Dermis microvascular lymphatic vessel endothelial cell (primary cell): ENCODE measurements around the gene POLR2F. TPM values are rescaled to one million over a fixed set of nuclear protein-coding genes. Genes with fewer than 3 reads are reported as not detected.

Source experiments
- DNase-seq, 2 donors: peaks; one replicate each; pipeline versions ENCODE4 v3.0.0 to v3.0.0-alpha.2; 2010; ENCODE audit warnings: low read depth in 2 of 2
- total RNA-seq: library from RNA; depleted of rRNA; stranded (reverse); fragments of >200 nt; gene quantifications from 2 replicates; pipeline ENCODE4 v1.2.1, GENCODE V29; 2014

POLR2F gene
- total RNA-seq, 1 donor from 2014 or later = 38.8 TPM

DNA sequence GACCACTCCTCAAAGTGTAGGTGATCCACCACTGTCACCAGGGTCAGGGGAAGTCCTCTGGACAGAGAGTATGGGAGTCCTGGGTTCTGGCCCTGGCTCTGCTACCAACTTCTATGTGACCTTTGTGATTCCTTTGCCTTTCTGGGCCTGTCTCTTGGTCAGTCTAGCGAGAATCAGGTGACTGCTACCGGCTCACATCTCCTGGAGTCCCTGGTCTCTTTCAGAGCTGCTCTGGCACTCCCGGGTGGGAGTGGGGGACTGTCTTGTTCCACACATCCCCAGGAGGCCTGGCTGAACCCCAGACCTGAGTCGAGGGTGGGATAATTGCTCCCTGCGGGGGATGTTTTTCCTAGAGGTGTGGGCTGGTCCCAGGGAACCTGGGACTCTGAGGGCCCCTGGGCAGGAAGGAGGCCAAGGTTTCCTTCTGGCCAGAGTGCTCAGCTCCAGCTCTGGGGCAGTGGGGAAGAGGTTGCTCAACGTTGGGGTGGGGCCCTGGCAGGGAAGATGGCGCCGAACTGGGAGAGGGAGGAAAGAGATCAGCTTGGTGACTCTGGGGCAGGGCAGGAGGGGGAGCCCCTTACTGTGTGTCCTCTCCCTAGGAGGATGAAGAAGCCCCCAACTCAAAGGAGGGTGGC is 28.8 kb downstream of the POLR2F start:
- no peak for DNase-seq

DNA sequence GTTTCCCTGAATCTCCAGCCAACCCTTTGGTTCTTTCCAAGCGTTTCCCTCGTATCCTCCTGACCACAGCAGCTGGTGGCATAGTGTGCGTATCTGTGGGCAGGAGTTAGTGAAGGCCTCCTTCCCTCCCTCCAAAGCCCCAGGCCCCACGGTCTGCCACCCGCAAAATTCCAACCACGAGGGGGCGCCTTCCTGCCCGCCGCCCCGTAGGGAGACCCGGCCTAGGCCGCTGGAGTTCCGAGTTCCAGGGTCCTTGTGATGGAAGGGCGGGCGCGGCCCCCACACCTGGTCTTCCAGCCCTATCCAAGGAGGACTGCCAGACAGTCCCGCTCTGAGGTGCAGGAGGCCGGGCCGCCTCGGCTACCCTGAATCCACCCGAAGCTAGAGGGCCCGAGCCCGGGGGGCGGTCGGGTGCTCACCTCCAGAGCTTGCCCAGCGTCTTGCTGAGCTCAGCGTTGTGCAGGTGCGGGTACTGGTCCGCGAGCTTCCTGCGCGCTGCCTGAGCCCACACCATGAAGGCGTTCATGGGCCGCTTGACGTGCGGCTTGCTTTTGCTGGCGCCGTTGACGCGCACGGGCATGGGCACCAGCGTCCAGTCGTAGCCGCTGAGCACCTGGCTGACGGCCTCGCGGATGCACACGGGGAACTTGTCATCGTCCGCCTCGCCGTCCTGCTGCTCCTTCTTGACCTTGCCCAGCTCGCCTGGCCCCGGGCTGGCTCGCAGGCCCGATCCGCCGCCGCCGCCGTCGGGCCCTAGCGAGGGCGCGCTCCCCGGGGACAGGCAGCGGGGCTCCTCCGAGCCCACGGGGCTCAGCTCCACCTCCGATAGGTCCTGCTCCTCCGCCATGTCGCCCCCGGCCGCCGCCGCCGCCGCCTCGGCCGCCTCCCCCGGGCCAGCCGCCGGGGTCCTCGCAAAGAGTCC is 29.7 kb downstream of the POLR2F start:
- DNase-seq = no peak

DNA sequence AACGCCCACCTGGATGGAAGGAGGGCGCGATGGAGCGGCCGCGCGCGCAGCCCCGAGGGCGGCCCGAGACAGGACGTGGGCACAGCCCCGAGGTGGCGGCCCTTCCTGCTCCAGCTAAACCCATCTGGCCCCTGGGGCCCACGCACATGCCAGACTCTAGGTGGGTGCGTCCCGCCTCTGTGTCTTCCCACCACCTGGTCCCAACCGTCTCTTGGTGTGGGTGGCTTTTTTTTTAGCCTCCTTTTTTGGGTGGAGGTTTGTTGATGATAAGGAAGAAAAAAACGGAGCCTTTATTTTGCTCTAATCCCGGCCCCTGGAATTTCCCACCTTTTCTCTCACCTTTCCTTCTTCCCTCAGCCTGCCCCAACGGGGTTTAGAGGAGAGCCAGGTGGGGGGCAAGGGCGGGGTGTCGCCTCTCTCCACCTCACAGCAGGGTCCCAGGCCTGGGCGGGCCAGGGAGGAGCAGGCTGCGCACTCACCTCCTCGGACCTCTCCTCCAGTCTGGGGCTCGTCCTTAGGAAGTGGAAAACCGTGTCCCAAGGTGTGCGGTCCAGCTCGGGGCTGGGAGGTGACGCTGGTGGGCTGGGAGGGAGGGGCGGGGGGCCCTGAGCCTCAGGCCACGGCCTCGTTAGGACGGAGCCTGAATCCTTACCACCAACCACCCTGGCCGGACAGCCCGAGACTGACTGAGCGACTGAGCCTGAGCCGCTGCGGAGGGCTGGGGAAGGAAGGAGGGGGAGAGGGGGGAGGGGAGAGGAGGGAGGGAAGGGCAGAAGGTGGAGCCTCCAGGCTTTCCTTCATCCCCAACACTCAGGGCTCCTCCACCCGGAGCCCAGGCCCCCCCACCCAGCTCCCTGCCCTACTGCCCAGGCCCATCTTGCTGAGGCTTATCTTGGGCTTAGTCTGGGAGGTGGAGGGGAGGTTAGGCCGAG is 30.6 kb downstream of the POLR2F start, which contains the start of gene SOX10:
TSS of gene SOX10 (minus strand) at position 696 of the 932 bp plus-strand sequence. CDS start 771 bp downstream, outside the sequence.
- no peak for DNase-seq

DNA sequence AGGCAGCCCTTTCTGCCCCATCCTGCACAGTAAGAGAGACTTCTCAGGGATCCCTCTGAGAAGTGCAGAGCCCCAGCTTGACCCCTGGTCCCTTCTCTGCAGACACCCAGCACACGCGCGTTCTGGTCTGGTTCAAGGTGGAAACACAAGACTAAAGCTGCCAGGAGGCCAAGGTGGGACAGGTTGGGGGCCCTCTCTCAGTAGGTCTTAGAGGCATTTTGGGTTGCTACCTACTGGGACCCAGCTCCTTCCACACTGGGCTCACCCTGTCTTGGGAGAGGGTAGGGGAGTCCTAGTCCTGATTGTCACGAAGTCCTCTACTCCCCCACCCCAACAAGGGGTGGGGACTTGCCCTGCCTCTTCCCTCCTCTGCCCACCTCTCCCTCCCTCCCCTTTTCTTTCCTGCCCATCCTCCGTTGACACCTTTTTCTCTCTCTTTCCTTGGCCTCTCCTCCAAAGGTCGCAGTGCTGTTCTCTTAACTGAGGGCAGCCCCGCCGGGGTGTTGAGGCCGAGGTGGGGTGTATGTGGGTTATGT is 31.6 kb downstream of the POLR2F start:
- no peak for DNase-seq

DNA sequence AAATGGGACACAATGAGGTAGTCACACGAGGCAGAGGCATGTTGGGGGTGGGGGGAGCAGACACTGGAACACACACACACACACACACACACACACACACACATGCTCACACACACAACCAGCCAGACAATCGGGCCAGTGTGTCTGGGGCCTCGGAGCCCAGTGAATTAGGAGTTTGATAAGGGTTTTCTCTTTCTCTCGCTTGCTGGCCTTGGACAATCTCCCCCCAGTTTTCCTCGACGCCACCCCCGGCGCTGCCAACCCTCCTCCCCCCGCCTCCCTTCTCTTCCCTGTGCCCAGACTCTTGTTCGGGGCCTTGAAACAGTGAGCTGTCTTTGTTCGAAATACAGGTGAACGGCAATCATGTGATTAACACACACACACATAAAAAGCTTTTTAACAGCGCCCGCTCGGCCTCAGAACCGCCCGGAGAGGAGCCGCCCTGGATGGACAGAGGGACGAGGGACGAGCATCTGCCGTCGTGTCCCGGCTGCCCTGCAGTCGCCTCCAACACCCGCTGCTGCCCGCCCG is 32.3 kb downstream of the POLR2F start:
- no peak for DNase-seq

DNA sequence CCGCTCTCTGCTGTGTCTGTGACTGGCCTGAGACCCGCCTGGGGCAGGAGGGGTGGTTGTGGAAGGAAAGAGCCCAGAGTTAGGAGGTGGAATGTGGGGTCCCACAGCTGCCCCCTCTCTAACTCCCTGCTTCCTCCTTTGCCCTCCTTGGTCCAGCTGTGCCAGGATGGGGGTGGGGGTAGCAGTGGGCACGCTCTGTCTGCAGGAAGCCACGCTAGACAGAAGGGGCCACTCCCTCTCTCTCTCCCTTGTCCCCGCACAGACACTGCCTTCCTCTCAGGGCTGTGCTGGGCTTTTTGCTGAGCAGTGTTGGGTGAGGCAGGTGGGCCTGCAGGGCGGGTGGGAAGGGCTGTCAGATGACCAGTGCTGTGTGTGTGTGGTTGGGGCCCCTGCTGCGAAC is 32.9 kb downstream of the POLR2F start:
- no peak for DNase-seq

DNA sequence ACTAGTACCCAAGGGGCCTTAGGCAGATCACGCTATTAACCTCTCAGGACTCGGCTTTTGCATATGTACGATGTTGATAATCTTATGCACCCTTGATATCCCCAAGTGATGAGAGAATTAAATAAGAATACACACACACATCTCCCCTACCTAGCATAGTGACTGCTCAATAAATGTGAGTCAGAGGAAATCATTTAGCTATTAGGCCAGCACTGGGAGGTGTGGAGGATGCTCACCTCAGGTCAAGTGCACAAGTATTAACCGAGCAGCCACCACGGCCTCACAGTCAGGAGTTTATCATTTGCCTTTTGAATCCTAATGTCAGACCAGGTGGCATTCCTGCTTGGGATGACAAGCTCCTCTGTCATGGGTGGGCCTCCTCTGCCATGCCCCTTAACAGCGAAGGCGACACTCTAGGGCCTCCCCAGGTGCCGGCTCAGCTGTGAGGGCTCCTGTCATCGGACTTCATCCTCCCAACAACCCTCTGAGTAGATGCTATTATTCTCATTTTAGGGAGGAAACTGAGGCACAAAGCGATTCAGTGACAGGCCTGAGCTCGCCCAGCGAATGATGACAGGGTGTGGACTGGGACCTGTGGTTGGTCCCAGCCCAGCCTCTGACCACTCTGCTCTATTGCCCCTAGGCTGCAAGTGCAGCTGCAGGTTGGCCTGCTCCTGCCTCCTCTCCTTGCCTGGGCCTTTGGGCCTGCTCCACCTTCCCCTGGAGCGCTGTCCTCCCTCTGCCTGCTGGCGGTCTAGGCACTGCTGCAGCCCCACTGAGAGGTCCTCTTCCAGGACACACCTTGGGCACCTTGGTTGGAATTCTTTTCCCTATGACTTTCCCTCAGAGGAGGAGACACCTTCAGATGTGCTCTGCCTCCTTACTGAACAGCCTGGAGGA is 35.9 kb downstream of the POLR2F start:
- DNase-seq = no peak

DNA sequence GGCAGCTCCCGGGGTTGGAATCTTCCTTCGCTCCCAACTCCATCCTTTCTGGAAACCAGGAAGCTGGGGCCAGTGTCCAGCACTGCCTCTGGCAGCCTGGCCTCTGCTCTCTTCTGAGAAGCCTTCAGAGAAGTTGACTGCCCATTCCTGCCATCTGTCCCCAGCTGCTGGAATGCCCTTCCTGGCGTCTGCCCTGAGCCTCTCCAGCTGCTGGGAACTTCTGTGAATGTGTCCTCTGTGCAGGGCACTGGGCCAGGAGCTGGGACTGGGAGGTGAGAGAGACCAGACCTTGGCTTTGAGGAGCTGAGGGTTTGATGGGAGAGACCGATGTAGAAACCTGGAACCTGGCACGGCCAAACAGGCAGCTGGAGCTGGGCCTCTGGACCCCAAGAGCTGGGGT is 36.8 kb downstream of the POLR2F start:
- no peak for DNase-seq

DNA sequence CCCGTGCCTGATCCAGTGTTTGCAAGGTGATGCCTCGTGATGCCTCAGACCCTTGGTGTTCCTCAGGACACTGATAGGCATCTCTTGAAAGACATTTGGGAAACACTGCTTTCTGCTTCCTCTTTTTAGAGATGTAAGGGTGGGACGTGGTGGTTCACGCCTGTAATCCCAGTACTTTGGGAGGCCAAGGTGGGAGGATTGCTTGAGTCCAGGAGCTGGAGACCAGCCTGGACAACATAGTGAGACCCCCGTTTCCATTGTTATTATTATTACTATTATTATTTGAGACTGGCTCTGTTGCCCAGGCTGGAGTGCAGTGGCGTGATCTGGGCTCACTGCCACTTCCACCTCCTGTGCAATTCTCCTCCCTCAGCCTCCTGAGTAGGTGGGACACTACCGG is 37.4 kb downstream of the POLR2F start:
- DNase-seq = no peak

DNA sequence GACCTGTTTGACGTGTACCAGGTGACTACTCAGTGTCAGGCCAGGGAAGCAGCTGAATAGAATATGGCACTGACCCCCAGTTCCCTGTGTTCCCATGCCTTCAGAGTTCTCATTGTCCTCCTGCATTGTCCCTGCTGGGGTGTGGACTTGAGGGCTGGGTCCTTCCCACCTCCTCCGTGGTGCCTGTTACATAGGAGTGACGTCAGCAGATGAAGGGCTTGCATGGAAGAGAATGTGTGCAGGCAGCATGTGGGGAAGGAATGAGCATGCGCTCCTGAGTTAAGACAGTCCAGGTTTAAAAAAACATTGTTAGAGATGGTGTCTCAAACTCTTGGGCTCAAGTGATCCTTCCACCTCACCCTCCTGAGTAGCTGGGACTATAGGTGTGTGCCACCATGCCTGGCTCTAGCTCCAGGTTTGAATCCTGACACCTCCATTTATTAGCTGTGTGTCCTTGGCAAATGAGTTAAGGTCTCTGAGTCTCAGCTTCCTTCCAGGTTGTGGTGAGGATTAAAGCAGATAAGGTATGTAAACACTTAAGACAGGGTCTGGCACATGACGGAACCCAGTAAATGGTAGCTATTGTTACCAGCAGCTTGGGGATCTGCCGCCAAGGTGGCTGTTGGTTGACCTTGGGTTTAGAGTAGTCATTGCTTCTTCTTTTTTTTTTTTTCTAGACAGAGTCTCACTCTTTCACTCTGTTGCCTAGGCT is 38.4 kb downstream of the POLR2F start:
- no peak for DNase-seq

DNA sequence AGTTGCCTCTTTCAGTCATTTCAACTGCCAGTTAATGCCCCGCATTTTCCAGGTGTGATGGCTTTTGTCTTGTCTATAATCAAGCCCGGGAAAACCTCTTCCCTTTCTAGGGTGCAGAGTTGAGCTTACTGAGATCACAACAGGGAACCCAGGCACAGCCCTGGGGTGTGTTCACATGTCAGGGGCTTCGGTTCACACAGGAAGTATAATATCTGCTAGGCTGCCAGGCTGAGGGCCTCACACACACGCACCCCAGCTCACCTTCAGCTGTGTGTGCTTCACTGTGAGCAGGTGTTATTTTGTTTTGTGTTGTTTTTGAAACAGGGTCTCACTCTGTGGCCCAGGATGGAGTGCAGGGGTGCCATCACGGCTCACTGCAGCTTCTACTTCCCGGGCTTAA is 40.5 kb downstream of the POLR2F start:
- no peak for DNase-seq

DNA sequence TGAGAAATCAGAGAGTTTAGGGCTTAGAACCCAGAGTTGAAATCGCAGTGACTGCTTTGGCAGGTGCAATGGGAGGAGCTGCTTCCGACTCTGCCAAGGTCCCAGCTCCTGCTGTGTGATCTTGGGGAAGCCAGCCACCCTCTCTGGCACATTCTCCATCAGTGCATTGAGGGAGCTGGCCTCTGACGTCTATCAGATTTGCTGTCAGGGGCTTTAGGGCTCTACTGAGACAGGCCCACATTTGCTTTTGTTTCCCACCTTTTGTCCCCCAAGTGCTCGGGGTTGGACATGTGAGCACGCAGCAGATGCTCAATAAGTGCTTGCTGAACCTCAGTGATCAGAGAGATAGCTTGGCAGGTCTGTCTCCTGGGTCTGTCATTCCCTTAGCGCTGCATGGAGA is 41.5 kb downstream of the POLR2F start:
- DNase-seq = no peak

DNA sequence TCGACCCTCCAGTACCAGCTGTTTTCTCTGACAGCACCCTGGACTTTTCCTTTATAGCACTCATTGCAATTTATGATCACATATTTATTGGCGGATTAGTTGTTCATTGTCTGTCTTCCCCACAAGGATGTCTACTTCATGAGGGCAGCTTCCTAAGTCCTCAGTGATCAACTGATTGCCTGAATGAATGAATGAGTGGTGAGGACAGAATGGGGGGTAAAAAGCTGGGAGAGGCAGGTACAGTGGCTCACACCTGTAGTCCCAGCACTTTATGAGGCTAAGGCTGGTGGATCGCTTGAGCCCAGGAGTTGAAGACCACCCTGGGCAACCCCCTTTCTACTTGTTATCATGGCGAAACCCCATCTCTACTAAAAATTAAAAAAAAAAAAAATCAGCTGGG is 42.0 kb downstream of the POLR2F start:
- no peak for DNase-seq

DNA sequence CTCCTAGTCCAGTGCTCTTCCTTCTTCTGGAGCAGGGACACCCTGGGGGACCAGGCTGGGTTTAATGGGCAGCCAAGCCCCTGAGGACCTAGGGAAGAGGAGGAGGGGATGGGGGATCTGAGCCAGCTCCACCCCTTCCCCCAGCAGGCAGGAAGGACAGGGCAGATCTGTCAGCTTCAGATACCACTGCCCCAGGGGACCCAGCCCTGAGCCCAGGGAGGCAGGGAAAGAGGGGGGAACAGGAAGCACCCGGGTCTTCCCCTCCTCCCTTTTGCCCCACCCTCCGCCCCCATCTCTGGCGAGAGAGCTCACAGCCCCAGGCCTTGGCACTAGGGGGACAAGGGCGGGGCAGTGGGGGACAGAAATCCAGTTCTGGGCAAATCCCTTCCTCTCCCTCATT is 42.6 kb downstream of the POLR2F start:
- no peak for DNase-seq

DNA sequence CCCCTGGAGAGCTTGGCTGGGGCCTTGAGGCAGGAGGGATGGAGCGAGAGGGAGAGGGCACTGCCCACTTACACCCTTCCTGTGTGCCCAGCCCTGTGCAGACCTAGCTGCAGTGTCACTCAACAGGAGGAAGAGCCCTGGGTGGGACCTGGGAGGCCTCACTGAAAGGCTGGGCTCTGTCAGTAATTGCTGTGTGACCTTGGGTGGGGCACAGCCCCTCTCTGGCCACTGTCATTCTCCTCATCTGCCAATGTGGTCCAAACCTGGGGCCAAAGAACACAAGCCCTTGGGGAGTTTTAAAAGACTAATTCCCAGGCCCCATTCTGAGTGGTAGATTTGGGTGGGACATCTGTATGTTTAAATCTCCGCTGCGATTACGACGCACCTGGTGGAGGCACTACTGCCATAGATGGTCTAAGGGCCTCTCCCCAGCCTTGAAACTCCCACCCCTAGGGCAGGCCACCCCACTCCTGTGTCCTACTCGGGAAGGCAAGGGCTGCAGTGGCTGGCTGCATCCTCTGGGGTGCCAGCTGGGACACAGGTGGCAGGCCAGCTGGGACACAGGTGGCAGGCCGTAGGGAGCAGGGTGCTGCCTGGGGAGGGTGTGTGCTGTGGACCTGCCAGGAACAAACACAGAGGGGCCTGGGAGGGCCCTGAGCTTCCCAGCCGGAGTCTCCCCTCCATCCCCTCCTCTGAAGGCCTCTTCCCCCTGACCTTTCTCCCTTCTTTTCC is 43.2 kb downstream of the POLR2F start:
- no peak for DNase-seq

DNA sequence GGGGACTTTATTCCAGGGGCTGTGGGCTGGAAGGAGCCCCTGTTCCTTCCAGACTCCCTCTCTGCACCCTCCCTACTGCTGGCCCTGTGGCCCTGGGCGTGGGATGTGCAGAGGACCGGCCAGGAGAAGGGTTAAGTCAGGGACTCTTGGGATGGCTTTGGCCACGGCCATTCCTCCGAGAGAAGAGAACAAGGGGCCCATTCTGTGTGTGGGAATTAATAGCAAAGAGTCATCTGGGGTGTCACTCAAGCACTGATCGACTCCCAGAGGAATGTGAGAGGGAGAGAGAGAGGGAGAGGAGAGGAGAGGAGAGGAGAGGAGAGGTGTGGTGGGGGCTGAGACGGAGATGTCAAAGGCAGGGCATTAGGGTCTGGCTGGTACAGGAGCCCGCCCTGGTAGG is 45.0 kb downstream of the POLR2F start:
- no peak for DNase-seq

DNA sequence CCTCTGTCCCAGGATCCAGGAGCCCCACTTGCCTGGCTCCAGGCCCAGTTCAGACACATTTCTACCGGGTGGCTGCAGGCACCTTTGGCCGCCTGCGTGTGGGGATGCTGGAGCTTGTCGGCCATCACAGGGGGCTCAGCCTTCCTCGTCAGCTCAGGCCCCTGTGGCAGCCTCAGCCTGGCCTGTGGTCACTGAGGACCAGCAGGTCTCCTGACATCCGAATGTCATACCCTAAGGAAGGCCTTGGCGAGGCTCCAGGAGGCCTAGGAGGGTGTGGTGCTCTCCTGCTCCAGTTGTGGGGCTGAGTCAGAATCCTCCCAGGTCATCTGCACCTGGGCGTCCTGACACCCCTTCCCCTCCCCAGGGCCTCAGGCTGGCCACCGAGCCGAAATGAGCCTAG is 45.7 kb downstream of the POLR2F start:
- no peak for DNase-seq

DNA sequence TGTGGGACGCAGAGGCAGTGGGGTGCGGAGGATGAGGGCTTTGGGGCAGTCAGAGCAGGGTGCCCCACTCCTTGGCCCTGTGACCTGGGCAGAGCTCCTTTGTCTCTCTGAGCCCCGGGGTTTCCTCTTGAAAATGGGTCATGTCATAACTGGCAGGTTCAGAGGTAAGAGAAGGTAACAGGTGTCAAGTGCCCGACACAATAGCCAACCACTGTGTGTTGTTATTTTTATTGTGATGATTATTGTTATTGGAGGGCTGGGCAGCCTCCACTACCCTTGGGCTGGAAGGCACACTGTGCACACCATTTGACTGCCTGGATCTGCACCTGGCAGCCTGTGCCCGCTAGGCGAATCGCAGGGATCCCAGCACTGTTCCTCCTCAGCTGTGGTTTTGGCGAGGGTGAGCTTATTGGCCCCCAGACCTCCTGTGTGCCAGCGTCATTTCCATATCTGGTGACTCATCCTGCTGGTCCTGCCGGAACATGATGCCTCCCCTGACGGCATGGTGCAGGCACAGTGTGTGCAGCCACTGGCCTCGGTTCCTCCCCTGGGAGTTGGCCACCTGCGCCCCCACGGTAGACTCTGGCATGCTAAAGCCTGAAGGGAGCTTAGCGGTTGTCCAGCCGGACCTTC is 46.3 kb downstream of the POLR2F start:
- DNase-seq = peak; percentile 22 to 60
